ENCODE measurements around the gene PSMF1. TPM values are rescaled to one million over a fixed set of nuclear protein-coding genes. Genes with fewer than 3 reads are reported as not detected.

The PSMF1 gene
- polyA plus RNA-seq, 1 donor from 2014 or later = 236 TPM

DNA sequence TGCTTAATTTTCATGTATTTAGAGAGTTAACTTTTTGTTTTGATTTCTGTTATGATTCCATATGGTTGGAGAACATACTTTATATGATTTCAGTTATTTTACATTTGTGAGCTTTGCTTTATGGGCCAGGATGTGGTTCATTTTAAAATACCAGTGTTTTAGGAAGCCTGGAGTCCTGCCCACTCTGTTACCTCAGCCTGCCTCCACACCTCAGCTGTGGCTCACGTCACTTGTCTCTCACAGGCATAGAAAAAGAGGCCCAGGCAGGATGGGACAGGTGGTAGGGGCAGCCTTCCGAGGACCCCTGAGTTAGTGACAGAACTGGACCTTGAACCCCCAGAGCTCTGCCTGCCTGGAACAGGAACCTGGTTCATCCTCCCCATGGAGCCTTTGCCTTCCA lies 16.0 kb downstream of the PSMF1 start:
- no peaks in the 10 kb centered on the region for H3K9me2 ChIP-seq (ENCODE audit: insufficient read depth, low read length)
- H4K20me1 ChIP-seq (ENCODE audit: insufficient read depth) = no peaks in the 10 kb centered on the region
- no peak overlapping the region for H3K9ac ChIP-seq (ENCODE audit: low read length)
- no peaks in the 10 kb centered on the region for H3K27me3 ChIP-seq (ENCODE audit: insufficient read depth, low read depth, low read length)
- TF ChIP-seq POLR2AphosphoS5 (IDR thresholded peaks at IDR 0.05) (no peak), SMC3 (conservative IDR thresholded peaks at IDR 0.05; ENCODE audit: poor library complexity) (no peak), EZH2 (IDR thresholded peaks at IDR 0.05; ENCODE audit: borderline replicate concordance, insufficient read depth, low read length, poor library complexity, severe bottlenecking) (no peak), MXI1 (conservative IDR thresholded peaks at IDR 0.05; ENCODE audit: poor library complexity, severe bottlenecking) (no peak), EP300 (conservative IDR thresholded peaks at IDR 0.05; ENCODE audit: poor library complexity, severe bottlenecking) (no peak), RAD21 (conservative IDR thresholded peaks at IDR 0.05) (no peak), TAF1 (IDR thresholded peaks at IDR 0.05; ENCODE audit: low read depth) (no peak)
- TF ChIP-seq, protein P1, sequence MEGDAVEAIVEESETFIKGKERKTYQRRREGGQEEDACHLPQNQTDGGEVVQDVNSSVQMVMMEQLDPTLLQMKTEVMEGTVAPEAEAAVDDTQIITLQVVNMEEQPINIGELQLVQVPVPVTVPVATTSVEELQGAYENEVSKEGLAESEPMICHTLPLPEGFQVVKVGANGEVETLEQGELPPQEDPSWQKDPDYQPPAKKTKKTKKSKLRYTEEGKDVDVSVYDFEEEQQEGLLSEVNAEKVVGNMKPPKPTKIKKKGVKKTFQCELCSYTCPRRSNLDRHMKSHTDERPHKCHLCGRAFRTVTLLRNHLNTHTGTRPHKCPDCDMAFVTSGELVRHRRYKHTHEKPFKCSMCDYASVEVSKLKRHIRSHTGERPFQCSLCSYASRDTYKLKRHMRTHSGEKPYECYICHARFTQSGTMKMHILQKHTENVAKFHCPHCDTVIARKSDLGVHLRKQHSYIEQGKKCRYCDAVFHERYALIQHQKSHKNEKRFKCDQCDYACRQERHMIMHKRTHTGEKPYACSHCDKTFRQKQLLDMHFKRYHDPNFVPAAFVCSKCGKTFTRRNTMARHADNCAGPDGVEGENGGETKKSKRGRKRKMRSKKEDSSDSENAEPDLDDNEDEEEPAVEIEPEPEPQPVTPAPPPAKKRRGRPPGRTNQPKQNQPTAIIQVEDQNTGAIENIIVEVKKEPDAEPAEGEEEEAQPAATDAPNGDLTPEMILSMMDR (IDR thresholded peaks at IDR 0.05; ENCODE audit: poor library complexity, severe bottlenecking) = no peak
- TF ChIP-seq, protein P2, sequence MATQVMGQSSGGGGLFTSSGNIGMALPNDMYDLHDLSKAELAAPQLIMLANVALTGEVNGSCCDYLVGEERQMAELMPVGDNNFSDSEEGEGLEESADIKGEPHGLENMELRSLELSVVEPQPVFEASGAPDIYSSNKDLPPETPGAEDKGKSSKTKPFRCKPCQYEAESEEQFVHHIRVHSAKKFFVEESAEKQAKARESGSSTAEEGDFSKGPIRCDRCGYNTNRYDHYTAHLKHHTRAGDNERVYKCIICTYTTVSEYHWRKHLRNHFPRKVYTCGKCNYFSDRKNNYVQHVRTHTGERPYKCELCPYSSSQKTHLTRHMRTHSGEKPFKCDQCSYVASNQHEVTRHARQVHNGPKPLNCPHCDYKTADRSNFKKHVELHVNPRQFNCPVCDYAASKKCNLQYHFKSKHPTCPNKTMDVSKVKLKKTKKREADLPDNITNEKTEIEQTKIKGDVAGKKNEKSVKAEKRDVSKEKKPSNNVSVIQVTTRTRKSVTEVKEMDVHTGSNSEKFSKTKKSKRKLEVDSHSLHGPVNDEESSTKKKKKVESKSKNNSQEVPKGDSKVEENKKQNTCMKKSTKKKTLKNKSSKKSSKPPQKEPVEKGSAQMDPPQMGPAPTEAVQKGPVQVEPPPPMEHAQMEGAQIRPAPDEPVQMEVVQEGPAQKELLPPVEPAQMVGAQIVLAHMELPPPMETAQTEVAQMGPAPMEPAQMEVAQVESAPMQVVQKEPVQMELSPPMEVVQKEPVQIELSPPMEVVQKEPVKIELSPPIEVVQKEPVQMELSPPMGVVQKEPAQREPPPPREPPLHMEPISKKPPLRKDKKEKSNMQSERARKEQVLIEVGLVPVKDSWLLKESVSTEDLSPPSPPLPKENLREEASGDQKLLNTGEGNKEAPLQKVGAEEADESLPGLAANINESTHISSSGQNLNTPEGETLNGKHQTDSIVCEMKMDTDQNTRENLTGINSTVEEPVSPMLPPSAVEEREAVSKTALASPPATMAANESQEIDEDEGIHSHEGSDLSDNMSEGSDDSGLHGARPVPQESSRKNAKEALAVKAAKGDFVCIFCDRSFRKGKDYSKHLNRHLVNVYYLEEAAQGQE (IDR thresholded peaks at IDR 0.05; ENCODE audit: borderline replicate concordance) = no peak
- no peak overlapping the region for H3K4me2 ChIP-seq (ENCODE audit: low read length)
- H3K27ac ChIP-seq (ENCODE audit: low read length) = no peak overlapping the region
- H2AFZ ChIP-seq (ENCODE audit: low read depth, low read length) = no peak overlapping the region
- H3K36me3 ChIP-seq (ENCODE audit: insufficient read depth, low read length) = peaks cover 15% of the 10 kb centered on the region
- no peak overlapping the region for H3K4me3 ChIP-seq (ENCODE audit: low read length)
- H3K79me2 ChIP-seq (replicated peaks; ENCODE audit: insufficient read depth, low read length) = peaks cover 7% of the 10 kb centered on the region
- no peaks in the 10 kb centered on the region for H3K9me3 ChIP-seq (ENCODE audit: low read length)
- no peaks in the 10 kb centered on the region for H3F3A ChIP-seq (ENCODE audit: insufficient read depth, low read length, poor library complexity, severe bottlenecking)

DNA sequence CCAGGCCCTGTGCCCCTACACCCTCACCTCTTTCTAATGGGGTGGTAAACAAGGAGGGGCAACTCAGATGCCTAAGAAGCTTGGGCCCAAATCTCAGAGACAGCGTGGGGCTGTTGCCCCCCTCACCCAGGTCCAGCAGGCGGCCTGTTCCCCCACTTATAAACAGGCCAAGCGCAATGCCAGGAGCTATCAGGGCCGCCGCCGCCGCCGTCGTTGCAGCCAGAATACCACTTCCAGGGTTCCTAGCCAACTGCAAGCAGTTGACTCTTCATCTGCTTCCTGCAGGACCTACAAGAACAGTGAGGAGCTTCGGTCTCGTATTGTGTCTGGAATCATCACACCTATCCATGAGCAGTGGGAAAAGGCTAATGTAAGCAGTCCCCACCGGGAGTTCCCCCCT lies 16.4 kb downstream of the PSMF1 start:
- Histone ChIP-seq H3K9me2 (ENCODE audit: insufficient read depth, low read length) (no peaks in the 10 kb centered on the region), H3K36me3 (ENCODE audit: insufficient read depth, low read length) (peaks cover 15% of the 10 kb centered on the region), H3K79me2 (replicated peaks; ENCODE audit: insufficient read depth, low read length) (peaks cover 7% of the 10 kb centered on the region), H3K4me2 (ENCODE audit: low read length) (no peak overlapping the region), H3K9me3 (ENCODE audit: low read length) (no peaks in the 10 kb centered on the region), H3K4me3 (ENCODE audit: low read length) (no peak overlapping the region), H3K27ac (ENCODE audit: low read length) (no peak overlapping the region), H2AFZ (ENCODE audit: low read depth, low read length) (no peak overlapping the region), H3K27me3 (ENCODE audit: insufficient read depth, low read depth, low read length) (no peaks in the 10 kb centered on the region), H3K9ac (ENCODE audit: low read length) (no peak overlapping the region), H3F3A (ENCODE audit: insufficient read depth, low read length, poor library complexity, severe bottlenecking) (no peaks in the 10 kb centered on the region), H4K20me1 (ENCODE audit: insufficient read depth) (no peaks in the 10 kb centered on the region)
- TF ChIP-seq POLR2AphosphoS5 (IDR thresholded peaks at IDR 0.05) = no peak
- TF ChIP-seq MXI1 (conservative IDR thresholded peaks at IDR 0.05; ENCODE audit: poor library complexity, severe bottlenecking) = no peak
- TF ChIP-seq RAD21 (conservative IDR thresholded peaks at IDR 0.05) = no peak
- TF ChIP-seq, protein P2 (IDR thresholded peaks at IDR 0.05; ENCODE audit: borderline replicate concordance) = no peak
- TF ChIP-seq EP300 (conservative IDR thresholded peaks at IDR 0.05; ENCODE audit: poor library complexity, severe bottlenecking) = no peak
- TF ChIP-seq, protein P1 (IDR thresholded peaks at IDR 0.05; ENCODE audit: poor library complexity, severe bottlenecking) = no peak
- TF ChIP-seq TAF1 (IDR thresholded peaks at IDR 0.05; ENCODE audit: low read depth) = no peak
- no peak for TF ChIP-seq SMC3 (conservative IDR thresholded peaks at IDR 0.05; ENCODE audit: poor library complexity)
- no peak for TF ChIP-seq EZH2 (IDR thresholded peaks at IDR 0.05; ENCODE audit: borderline replicate concordance, insufficient read depth, low read length, poor library complexity, severe bottlenecking)
